Central memory CD4-positive, alpha-beta T cell (primary cell): ENCODE data around the gene LINGO1.

Experiments used
- DNase-seq: peaks from one replicate; pipeline ENCODE4 v3.0.0; 2022
- total RNA-seq, 3 experiments: gene quantifications; one replicate each; lab custom pipeline; 2026; lab: John Stamatoyannopoulos, UW

LINGO1 gene
- total RNA-seq, result 0 to 0.04 (median 0) reads per million in 3 experiments

- no peak for DNase-seq
These were observed at the start of gene LINGO1 for GRCh38 chr15:77632534-77633133. LINGO1 (minus strand) TSS chr15:77632912; CDS start chr15:77632315, 597 bp downstream.

GRCh38 chr15:77681362-77681761 is 48.6 kb upstream of the LINGO1 start:
- DNase-seq, result no peak

GRCh38 chr15:77676569-77677375 is 44.1 kb upstream of the LINGO1 start:
- DNase-seq, result no peak

DNA sequence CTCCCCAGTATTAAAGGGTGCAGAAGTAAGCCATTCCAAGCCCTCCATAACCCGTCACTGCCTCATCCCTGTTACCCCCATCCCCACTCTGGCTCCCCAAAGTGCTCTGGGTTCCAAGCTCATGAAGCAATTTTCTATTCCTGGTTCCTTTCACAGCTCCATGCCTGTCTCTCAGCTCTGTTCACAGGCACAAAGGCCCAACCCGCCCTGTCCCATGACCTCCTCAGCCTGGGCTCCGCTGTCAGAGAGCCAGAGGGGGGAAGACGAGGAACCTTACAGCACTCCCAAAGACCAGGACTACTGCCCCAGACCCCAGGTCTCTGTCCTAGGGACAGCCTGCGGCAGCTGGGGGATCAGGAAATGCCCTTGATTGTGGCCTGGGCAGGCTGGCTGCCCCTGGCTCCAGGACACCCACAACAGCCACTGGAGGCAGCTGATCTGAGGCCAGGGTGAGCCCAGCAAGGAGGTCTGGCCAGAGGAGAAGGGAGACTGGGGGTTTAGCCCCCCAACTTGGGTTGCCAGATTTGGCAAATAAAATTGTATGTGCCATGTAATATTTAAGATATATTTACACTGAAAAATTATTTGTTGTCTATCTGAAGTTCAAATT is 43.2 kb upstream of the LINGO1 start:
- DNase-seq, result no peak

- no peak for DNase-seq
These were observed 41.6 kb upstream of the LINGO1 start for GRCh38 chr15:77674327-77674726.

DNA sequence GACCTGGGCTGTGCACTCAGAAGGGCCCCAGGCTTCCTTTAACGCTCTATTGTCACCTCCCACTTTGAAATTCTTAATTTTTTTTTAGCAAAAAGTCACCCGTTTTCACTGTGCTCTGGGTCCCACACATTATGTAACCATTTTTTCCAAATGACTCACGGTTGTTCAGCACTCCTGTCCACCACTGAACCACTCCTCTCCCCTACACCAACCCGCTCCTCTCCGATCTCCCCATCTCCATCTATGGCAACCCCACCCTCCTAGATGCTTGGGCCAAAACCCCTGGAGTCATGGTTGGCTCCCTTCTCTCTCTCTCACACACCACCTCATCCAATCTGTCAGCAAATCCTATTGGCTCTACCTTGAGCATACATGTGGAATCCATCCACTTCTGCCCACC is 41.2 kb upstream of the LINGO1 start:
- no peak for DNase-seq

- no peak for DNase-seq
These were observed 39.4 kb upstream of the LINGO1 start for GRCh38 chr15:77672135-77672534.

- no peak for DNase-seq
These were observed 38.8 kb upstream of the LINGO1 start for GRCh38 chr15:77671362-77672056.

- no peak for DNase-seq
These were observed 38.0 kb upstream of the LINGO1 start for GRCh38 chr15:77670558-77671361.

- no peak for DNase-seq
These were observed 37.2 kb upstream of the LINGO1 start for GRCh38 chr15:77669896-77670295.

DNA sequence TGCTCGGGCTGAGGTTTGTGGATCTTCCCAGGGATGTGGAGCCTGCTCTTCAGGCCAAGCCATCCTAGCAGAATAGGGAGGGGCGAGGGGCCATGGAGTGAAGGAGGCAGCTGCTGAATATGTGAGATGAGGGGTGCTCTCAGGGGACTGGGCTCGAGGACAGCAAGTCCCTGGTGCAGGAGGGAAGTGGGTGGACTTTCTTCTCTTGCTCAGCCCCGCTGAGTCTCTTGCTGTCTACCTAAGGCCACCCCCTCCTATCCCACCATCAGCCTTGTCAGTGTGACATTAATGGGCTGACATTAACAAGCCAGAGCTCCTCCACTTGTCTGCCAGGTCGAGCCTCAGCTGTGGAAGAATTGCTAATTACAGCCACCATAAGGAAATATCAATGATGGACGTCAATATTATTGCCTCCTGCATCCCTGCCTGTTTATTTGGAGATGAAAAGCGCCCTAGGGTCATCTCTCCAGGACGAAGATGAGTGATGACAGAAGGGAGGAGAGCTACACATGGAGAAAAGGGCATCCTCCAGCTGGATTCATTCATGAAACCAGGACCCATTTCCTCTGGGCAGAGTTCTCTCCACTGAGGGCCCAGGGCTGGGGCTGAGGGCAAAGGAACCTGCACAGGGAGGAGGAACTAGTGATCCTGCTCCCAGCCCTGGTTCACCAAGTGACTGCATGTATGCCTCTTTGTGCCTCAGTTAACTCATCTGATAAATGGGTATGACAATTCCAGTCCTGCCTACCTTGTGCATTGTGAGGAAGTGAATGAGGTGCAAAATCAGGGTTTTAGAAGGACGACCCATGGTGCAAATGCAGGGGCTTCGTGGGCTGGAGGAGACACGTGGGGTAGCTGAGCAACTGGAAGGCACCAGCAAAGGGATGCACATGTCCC is 34.9 kb upstream of the LINGO1 start:
- DNase-seq, result no peak

DNA sequence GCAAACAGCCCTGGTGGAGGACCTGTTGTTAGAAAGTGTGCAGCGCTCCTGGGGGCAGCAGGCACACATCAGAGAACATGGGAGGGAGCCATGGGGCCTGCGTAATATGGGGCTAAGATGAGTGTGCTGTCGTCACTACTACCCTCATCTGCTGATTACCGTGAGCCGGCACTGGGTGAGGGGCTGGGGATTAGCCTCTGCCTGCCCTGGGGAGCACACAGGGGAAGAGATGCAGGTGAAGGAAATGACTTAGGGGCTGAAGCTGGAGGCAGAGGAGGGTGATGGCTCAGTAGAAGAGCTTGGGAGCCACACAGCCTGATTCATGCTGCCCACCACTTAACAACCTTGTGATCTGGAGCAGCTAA is 33.6 kb upstream of the LINGO1 start:
- DNase-seq, result no peak

DNA sequence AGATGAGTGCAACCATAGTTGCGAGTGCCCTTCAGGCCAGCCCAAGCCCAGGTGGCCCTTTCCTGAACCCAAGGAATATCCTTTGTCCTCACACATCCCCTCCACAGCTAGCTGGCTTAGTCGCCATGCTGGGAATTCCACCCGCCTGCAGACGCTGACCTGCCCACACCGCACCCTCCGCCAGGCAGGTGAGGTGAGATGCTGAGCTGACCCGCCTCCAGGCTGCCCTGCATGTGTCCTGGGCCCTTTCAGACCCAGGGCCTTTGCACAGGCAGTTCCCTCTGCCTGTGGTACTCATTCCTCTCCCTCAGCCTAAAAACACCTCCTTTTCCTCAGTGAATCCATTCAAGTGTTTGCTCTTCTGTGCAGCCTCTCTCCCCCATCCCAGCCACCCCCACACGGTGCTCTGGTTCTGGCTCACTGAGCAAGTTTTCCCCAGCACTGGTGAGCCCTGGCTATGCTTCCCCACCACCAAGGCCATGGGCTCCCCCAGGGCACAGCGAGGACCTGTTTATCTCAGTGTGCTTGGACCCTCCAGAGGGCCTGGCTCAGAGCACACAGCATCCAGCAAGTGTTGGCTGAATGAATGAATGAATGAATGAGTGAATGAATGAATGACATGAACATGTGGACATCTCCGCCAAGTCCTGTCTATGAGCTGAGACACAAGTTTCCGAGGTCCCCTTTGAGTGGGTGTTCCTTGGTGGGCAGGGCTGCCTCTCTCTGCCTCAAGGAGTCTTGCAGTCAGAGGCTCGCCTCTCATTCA is 33.0 kb upstream of the LINGO1 start:
- DNase-seq, result no peak

GRCh38 chr15:77664428-77664827 is 31.7 kb upstream of the LINGO1 start:
- DNase-seq, result no peak

- no peak for DNase-seq
These were observed 30.5 kb upstream of the LINGO1 start for GRCh38 chr15:77663256-77663655.

DNA sequence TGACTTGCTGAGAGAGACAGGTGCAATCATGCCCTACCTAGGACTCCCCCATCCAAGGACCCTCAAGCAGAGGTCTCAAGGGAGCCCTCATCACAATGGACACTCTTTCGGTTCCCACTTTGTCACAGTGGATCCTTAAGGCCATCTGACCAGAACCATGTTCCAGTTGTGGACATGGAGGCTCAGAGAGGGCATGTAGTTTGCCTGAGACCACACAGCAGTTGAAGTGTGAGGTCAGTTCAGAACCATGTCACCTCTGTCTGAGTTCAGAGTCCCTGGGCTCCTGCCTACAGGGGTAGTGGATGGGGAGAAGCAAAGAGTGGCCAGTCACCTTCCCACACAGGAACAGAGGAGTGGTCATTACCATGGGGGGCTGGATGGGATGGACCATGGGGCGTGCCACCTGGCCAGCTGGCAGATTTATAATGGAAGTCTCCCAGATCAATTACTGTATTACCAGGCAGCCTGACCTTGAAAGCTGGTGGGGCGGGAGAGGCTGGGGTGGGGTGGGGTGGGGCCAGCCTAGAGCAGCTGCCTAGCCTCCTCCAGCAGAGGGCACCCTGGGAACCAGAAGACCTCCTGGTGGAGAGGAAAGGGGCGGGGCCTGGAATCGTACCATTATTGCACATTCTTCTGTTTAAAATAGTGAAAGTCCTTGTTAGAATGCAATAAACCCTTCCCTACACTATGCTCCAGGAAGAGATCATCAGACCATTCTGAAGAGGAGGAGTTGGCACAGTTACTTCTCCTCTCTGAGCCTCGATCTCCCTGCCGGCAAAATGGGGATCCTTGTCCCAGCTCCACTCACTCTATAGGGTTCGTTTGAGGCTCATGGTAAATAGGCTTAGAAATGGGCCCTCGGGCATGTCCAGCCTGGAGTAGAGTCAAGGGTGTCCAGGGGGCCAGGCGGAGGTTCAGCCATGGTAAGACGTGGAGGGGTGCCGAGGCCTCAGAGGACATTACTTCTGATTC is 26.9 kb upstream of the LINGO1 start:
- no peak for DNase-seq

DNA sequence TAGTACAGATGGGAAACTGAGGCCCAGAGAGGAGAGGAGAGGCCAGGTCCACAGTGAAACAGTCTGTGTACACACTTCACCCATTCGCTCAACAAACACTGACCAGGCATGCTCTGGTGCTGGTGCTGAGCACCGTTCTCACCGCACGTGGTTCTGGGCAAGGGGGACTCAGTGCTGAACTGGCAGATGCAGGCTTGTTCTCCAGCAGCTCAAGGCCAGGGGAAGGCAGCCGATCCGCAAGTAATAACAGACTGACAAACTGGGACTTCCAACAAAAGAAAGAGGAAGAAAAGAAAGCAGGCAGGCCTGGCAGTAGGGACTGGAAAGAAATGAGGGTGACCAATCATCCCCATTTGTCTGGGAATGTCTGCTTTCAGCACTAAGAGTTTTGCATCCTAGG is 25.6 kb upstream of the LINGO1 start:
- DNase-seq, result no peak

DNA sequence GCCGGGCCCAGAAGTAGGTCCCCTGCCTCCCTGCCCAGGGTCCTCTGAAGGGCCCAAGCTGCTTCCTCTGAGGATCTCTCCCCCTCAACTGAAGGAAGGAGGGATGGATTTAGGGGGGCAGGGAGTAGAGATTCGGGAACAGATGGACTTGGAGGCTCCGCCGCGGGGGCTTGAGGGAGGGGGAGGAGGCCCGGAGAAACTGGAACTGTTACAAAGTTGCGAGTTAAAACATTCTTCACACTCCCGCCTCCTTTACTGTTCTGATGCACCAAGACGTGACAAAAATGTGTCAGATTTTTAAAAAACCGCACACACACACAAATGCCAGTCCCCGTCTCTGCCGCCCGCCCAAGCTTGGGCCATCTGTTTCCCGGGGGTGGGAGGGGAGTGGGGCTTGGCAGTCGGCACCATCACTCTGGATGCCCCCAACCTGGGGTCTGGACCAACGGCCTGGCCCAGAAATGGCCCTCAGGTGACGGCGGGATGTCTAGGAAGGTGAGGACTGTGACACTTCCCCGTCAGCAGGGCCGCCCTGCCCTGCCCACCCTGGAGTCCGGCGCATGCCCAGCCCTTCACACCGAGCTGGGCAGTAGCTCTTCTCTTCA is 25.0 kb upstream of the LINGO1 start:
- no peak for DNase-seq

DNA sequence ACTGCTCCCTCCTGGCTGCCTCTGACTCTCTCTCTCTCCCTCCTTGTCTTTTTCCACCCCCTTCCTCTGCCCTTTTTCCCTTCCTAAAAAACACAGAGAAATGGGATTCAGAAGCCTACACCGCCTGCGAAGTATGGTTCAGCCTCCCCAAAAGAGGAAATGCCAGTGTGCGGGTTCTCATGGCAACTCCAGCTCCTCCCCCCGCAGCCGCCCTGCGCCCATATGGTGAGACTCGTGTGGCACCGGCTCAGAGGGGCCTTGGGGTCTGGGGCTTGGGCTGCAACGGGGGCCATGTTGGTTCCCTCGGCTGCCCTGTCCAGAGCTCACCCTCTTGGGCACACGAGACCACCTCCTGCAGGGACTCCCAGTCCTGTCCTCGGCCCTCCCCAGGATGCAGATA is 23.6 kb upstream of the LINGO1 start:
- no peak for DNase-seq
